K562 (cell line): ENCODE measurements around the gene COL23A1. TPM values are rescaled to one million over a fixed set of nuclear protein-coding genes. Genes with fewer than 3 reads are reported as not detected.

Experiments used
- BCOR ChIP-seq: fragments of 450-650 bp; IDR thresholded peaks from 2 replicates; pipeline ENCODE4 v1.6.1; 2016
- CHD4 ChIP-seq: fragments of 200-600 bp; sonication (generic); IDR thresholded peaks from 3 replicates; pipeline ENCODE4 v1.6.1; 2012; ENCODE audit warnings: low read depth, mild to moderate bottlenecking, mixed read lengths, low read length, inconsistent platforms; ENCODE audit not compliant: insufficient read depth, insufficient replicate concordance, poor library complexity, severe bottlenecking
- GATA2 ChIP-seq: sonication (generic); formaldehyde crosslinking; IDR thresholded peaks from 2 replicates; pipeline ENCODE4 v1.4.0; 2020; ENCODE audit warnings: mild to moderate bottlenecking, missing genetic modification reagents
- HNRNPL ChIP-seq: fragments of 200-400 bp; formaldehyde crosslinking; IDR thresholded peaks from 2 replicates; pipeline ENCODE4 v1.6.1; 2017; ENCODE audit warnings: low read depth, mild to moderate bottlenecking, low read length
- NBN ChIP-seq: fragments of 450-650 bp; IDR thresholded peaks from 2 replicates; pipeline ENCODE4 v1.6.1; 2016; ENCODE audit warnings: low read depth, mild to moderate bottlenecking
- NFIX ChIP-seq: fragments of 250-450 bp; sonication (Bioruptor Pico); IDR thresholded peaks from 2 replicates; pipeline ENCODE4 v1.4.0; 2020; ENCODE audit warnings: low read depth, mild to moderate bottlenecking, moderate library complexity
- ZFP36 ChIP-seq: fragments of 150-350 bp; IDR thresholded peaks from 2 replicates; pipeline ENCODE4 v1.6.1; 2018; ENCODE audit warnings: low read length, low read depth; ENCODE audit not compliant: partially characterized antibody
- ZNF354B ChIP-seq: fragments of 250-450 bp; sonication (Bioruptor Pico); IDR thresholded peaks from 2 replicates; pipeline ENCODE4 v1.4.0; 2020
- ZNF589 ChIP-seq: fragments of 200-800 bp; sonication (Bioruptor generic); IDR thresholded peaks from 2 replicates; pipeline ENCODE4 v1.6.1; 2016; ENCODE audit warnings: low read depth, missing genetic modification characterization, missing compliant biosample characterization
- polyA plus RNA-seq, 8 experiments: library from polyadenylated mRNA; depleted of rRNA in 4 of 8; stranded (reverse) in 5 of 8; unstranded in 3 of 8; fragments of >200 nt; fragmentation: Nextera tagmentation in 2 of 8; fragmentation: Illumina TruSeq in 1 of 8; extraction: Ambion mirVana in 2 of 8; extraction: Trizol in 1 of 8; gene quantifications; 2 replicates each; pipeline versions ENCODE4 v1.2.1 to v1.2.3, GENCODE V29; 2011 to 2014; ENCODE audit warnings: inconsistent platforms in 1 of 8, missing spikeins in 1 of 8
- total RNA-seq, 7 experiments: library from RNA; depleted of rRNA in 6 of 7; stranded (reverse); fragments of >200 nt in 6 of 7; fragmentation: Illumina TruSeq in 2 of 7; extraction: Trizol in 2 of 7; gene quantifications; 2 replicates each; pipeline versions ENCODE4 v1.2.1 to v1.2.3, GENCODE V29; 2011 to 2021; ENCODE audit warnings: low replicate concordance in 1 of 7
- TF ChIP-seq, protein P1 (sequence below): sonication (generic); formaldehyde crosslinking; IDR thresholded peaks from 2 replicates; pipeline ENCODE4 v1.8.0; 2022; ENCODE audit warnings: mild to moderate bottlenecking, missing genetic modification reagents, borderline replicate concordance
- TF ChIP-seq, protein P2 (sequence below): fragments of 450-650 bp; IDR thresholded peaks from 2 replicates; pipeline ENCODE4 v1.6.1; 2017; ENCODE audit warnings: antibody characterized with exemption, mild to moderate bottlenecking
- TF ChIP-seq, protein P3 (sequence below): fragments of 250-450 bp; sonication (Bioruptor Pico); IDR thresholded peaks from 2 replicates; pipeline ENCODE4 v1.8.0; 2021; ENCODE audit warnings: mild to moderate bottlenecking, moderate library complexity
- TF ChIP-seq, protein P4 (sequence below): fragments of 450-650 bp; IDR thresholded peaks from 2 replicates; pipeline ENCODE4 v1.6.1; 2016
- TF ChIP-seq, protein P5 (sequence below): sonication (generic); formaldehyde crosslinking; IDR thresholded peaks from 2 replicates; pipeline ENCODE4 v1.8.0; 2022; ENCODE audit warnings: mild to moderate bottlenecking, low read depth, missing genetic modification reagents

The COL23A1 gene
- total and polyA plus RNA-seq, 9 of the 15 experiments (the other 6 are each of a cell fraction or from before 2014, with no cell fraction given) = 0.09 TPM; not detected in 8

DNA sequence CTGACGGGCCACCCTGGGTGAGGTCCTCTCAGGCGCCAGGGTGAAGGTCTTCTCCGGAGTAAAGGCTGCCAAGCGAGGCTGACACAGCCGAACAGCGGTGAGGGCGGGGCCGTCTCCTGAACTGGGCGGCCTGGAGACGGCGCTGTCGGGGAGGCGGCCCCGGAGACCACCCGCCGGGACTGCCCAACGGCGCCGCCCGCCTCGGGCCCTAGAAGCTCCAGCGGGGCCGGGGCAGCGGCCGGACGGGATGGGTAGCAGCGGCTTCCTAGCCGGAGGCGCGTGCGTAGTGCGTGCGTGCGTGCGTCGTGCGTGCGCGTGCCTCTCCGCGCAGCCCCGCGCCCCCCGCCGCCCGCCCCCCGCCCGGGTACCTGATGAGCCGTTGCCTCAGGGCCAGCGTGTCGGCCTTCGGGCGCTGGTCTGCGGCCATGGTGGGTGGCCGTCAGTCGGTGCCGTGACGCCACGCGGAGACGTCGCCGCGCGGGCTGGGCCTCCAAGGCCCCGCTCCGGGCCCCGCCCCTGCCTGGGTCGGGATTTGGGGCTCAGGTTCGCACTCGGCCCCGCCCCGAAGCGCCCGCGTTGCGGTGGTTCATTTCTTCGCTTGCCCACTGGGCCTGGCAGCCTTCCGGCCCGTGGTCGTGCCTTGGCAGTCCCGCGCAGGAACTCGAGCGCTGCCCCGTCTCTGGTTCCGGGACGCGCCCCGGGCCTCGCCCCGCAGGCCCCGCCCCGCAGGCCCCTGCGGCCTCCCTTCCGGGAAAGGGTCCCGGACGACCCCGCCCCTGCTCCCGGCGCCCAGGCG is 357.9 kb downstream of the COL23A1 start, which contains the start of gene PHYKPL (continued):
- TF ChIP-seq GATA2 (CRISPR knock-in tag) = no peak
- TF ChIP-seq, protein P1, sequence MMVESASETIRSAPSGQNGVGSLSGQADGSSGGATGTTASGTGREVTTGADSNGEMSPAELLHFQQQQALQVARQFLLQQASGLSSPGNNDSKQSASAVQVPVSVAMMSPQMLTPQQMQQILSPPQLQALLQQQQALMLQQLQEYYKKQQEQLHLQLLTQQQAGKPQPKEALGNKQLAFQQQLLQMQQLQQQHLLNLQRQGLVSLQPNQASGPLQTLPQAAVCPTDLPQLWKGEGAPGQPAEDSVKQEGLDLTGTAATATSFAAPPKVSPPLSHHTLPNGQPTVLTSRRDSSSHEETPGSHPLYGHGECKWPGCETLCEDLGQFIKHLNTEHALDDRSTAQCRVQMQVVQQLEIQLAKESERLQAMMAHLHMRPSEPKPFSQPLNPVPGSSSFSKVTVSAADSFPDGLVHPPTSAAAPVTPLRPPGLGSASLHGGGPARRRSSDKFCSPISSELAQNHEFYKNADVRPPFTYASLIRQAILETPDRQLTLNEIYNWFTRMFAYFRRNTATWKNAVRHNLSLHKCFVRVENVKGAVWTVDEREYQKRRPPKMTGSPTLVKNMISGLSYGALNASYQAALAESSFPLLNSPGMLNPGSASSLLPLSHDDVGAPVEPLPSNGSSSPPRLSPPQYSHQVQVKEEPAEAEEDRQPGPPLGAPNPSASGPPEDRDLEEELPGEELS (CRISPR knock-in tag) = no peak
- TF ChIP-seq ZFP36 = no peak
- TF ChIP-seq HNRNPL = peak; percentile 72; the same call in 1 of the 2 replicates
- TF ChIP-seq ZNF589 = no peak
- TF ChIP-seq, protein P2, sequence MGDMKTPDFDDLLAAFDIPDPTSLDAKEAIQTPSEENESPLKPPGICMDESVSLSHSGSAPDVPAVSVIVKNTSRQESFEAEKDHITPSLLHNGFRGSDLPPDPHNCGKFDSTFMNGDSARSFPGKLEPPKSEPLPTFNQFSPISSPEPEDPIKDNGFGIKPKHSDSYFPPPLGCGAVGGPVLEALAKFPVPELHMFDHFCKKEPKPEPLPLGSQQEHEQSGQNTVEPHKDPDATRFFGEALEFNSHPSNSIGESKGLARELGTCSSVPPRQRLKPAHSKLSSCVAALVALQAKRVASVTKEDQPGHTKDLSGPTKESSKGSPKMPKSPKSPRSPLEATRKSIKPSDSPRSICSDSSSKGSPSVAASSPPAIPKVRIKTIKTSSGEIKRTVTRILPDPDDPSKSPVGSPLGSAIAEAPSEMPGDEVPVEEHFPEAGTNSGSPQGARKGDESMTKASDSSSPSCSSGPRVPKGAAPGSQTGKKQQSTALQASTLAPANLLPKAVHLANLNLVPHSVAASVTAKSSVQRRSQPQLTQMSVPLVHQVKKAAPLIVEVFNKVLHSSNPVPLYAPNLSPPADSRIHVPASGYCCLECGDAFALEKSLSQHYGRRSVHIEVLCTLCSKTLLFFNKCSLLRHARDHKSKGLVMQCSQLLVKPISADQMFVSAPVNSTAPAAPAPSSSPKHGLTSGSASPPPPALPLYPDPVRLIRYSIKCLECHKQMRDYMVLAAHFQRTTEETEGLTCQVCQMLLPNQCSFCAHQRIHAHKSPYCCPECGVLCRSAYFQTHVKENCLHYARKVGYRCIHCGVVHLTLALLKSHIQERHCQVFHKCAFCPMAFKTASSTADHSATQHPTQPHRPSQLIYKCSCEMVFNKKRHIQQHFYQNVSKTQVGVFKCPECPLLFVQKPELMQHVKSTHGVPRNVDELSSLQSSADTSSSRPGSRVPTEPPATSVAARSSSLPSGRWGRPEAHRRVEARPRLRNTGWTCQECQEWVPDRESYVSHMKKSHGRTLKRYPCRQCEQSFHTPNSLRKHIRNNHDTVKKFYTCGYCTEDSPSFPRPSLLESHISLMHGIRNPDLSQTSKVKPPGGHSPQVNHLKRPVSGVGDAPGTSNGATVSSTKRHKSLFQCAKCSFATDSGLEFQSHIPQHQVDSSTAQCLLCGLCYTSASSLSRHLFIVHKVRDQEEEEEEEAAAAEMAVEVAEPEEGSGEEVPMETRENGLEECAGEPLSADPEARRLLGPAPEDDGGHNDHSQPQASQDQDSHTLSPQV = peak; percentile 28; the same call in 1 of the 2 replicates
- TF ChIP-seq, protein P3, sequence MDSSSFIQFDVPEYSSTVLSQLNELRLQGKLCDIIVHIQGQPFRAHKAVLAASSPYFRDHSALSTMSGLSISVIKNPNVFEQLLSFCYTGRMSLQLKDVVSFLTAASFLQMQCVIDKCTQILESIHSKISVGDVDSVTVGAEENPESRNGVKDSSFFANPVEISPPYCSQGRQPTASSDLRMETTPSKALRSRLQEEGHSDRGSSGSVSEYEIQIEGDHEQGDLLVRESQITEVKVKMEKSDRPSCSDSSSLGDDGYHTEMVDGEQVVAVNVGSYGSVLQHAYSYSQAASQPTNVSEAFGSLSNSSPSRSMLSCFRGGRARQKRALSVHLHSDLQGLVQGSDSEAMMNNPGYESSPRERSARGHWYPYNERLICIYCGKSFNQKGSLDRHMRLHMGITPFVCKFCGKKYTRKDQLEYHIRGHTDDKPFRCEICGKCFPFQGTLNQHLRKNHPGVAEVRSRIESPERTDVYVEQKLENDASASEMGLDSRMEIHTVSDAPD (CRISPR knock-in tag) = no peak
- TF ChIP-seq, protein P4, sequence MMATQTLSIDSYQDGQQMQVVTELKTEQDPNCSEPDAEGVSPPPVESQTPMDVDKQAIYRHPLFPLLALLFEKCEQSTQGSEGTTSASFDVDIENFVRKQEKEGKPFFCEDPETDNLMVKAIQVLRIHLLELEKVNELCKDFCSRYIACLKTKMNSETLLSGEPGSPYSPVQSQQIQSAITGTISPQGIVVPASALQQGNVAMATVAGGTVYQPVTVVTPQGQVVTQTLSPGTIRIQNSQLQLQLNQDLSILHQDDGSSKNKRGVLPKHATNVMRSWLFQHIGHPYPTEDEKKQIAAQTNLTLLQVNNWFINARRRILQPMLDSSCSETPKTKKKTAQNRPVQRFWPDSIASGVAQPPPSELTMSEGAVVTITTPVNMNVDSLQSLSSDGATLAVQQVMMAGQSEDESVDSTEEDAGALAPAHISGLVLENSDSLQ = no peak
- TF ChIP-seq CHD4 = no peak
- TF ChIP-seq BCOR = no peak
- TF ChIP-seq NBN = no peak
- no peak for TF ChIP-seq NFIX (CRISPR knock-in tag)
- TF ChIP-seq ZNF354B (CRISPR knock-in tag) = no peak
- TF ChIP-seq, protein P5, sequence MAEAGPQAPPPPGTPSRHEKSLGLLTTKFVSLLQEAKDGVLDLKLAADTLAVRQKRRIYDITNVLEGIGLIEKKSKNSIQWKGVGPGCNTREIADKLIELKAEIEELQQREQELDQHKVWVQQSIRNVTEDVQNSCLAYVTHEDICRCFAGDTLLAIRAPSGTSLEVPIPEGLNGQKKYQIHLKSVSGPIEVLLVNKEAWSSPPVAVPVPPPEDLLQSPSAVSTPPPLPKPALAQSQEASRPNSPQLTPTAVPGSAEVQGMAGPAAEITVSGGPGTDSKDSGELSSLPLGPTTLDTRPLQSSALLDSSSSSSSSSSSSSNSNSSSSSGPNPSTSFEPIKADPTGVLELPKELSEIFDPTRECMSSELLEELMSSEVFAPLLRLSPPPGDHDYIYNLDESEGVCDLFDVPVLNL (CRISPR knock-in tag) = no peak
